NCI-H524 treated with DMSO at 0.1 percent for 48 hours (cell line): Measurements from ENCODE around the gene CD164L2.

ENCODE experiments used
- DNase-seq: peaks from one replicate; lab custom pipeline; 2025; lab: John Stamatoyannopoulos, UW

Gene CD164L2

GRCh38 chr1:27405074-27405473 is 21.9 kb upstream of the CD164L2 start:
- DNase-seq = no peak

GRCh38 chr1:27403931-27404330 is 20.8 kb upstream of the CD164L2 start:
- no peak for DNase-seq

GRCh38 chr1:27403065-27403726 is 20.1 kb upstream of the CD164L2 start:
- DNase-seq = no peak

- no peak for DNase-seq
Observed at GRCh38 chr1:27402349-27402754, 19.2 kb upstream of the CD164L2 start.

GRCh38 chr1:27400963-27401341 is 17.8 kb upstream of the CD164L2 start:
- no peak for DNase-seq

GRCh38 chr1:27400082-27400962 is 17.2 kb upstream of the CD164L2 start:
- DNase-seq = no peak

- no peak for DNase-seq
Observed at GRCh38 chr1:27399251-27400025, 16.3 kb upstream of the CD164L2 start.

GRCh38 chr1:27398405-27399149 is 15.4 kb upstream of the CD164L2 start:
- no peak for DNase-seq

GRCh38 chr1:27397749-27398148 is 14.6 kb upstream of the CD164L2 start:
- no peak for DNase-seq

- DNase-seq = no peak
Observed at GRCh38 chr1:27397110-27397509, 14.0 kb upstream of the CD164L2 start.

- DNase-seq = no peak
Observed at GRCh38 chr1:27395441-27396195, 12.5 kb upstream of the CD164L2 start.

- no peak for DNase-seq
Observed at GRCh38 chr1:27394925-27395324, 11.8 kb upstream of the CD164L2 start.

GRCh38 chr1:27394282-27394658 is 11.1 kb upstream of the CD164L2 start:
- DNase-seq = no peak

- DNase-seq = no peak
Observed at GRCh38 chr1:27393641-27394281, 10.6 kb upstream of the CD164L2 start.

- no peak for DNase-seq
Observed at GRCh38 chr1:27392778-27393635, 9.9 kb upstream of the CD164L2 start.

- DNase-seq = peak; percentile 49
Observed at GRCh38 chr1:27392096-27392777, 9.1 kb upstream of the CD164L2 start, which contains the start of gene GPR3. GPR3 (plus strand) TSS chr1:27392622; CDS start chr1:27393799, 1,177 bp downstream.

GRCh38 chr1:27391511-27392095 is 8.5 kb upstream of the CD164L2 start:
- no peak for DNase-seq

- no peak for DNase-seq
Observed at GRCh38 chr1:27388337-27389005, 5.3 kb upstream of the CD164L2 start.
